NCI-H128 (cell line): ENCODE data around the gene WAS.
"Not testable (repeated sequence)": the region's sequence is repeated elsewhere in the genome, so short reads cannot be mapped to it uniquely, and the experiment has no call there.

ENCODE experiments used
- DNase-seq: peaks from one replicate; lab custom pipeline; 2025; ENCODE audit not compliant: unreplicated experiment; lab: John Stamatoyannopoulos, UW

Gene WAS

DNA sequence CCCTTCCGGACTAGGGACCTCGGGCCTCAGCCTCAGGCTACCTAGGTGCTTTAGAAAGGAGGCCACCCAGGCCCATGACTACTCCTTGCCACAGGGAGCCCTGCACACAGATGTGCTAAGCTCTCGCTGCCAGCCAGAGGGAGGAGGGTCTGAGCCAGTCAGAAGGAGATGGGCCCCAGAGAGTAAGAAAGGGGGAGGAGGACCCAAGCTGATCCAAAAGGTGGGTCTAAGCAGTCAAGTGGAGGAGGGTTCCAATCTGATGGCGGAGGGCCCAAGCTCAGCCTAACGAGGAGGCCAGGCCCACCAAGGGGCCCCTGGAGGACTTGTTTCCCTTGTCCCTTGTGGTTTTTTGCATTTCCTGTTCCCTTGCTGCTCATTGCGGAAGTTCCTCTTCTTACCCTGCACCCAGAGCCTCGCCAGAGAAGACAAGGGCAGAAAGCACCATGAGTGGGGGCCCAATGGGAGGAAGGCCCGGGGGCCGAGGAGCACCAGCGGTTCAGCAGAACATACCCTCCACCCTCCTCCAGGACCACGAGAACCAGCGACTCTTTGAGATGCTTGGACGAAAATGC is at the start of gene WAS:
Gene WAS (plus strand): TSS at position 389 of the 572 bp plus-strand sequence. CDS start 55 bp downstream, at position 444.
- DNase-seq: no peak

- no peak for DNase-seq
Observed at GRCh38 chrX:48636301-48636700, 47.3 kb upstream of the WAS start.

- no peak for DNase-seq
Observed at GRCh38 chrX:48636776-48637175, 46.8 kb upstream of the WAS start.

DNA sequence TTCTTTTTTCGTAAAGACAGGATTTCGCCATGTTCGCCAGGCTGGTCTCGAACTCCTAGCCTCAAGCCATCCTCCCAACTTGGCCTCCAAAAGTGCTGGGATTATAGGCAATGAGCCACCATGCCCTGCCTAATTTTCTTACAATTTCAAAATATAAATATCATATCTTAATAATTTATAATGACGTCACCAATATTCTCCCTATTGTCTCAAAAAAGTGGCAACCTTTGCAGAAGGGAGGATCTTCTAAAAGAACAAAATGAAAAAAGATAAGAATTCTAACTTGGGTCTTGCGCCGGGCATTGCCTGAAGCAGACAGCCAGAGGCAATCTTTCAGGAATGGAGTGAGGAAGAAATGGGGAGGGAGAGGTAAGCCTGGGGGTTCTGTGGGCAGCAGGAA is 37.9 kb upstream of the WAS start:
- no peak for DNase-seq

- peak; percentile 9 for DNase-seq
Observed at GRCh38 chrX:48648336-48648751, 35.3 kb upstream of the WAS start.

- no peak for DNase-seq
Observed at GRCh38 chrX:48649102-48649501, 34.5 kb upstream of the WAS start.

DNA sequence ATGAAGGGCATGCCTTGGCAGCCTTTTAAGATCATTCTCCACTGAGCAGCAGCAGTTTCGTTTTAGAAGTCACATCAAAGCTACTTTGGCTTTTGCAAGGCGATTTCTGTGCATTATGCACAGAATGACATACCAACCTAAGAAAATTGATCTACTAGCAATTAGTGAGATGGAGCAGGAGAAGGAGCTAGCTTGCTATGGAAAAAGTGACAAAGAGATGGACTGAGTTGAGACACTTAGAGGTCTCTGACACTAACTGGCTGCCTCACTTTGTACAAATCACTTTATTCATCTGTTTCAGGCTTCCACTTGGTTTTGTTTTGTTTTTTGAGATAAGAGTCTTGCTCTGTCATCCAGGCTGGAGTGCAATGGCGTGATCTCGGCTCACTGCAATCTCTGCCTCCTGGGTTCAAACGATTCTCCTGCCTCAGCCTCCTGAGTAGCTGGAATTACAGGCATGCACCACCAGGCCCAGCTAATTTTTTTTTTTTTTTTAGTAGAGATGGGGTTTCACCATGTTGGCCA is 31.5 kb upstream of the WAS start:
- DNase-seq: not testable (repeated sequence)

DNA sequence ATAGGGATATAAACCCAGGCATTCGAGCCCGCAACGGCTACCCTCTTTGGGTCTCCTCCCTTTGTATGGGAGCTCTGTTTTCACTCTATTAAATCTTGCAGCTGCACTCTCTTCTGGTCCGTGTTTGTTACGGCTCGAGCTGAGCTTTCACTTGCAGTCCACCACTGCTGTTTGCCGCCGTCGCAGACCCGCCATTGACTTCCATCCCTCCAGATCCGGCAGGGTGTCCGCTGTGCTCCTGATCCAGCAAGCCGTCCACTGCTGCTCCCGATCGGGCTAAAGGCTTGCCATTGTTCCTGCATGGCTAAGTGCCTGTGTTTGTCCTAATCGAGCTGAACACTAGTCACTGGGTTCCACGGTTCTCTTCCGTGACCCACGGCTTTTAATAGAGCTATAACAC is 28.9 kb upstream of the WAS start:
- DNase-seq: not testable (repeated sequence)

- DNase-seq: not testable (repeated sequence)
Observed at GRCh38 chrX:48659686-48660085, 23.9 kb upstream of the WAS start.

- no peak for DNase-seq
Observed at GRCh38 chrX:48663241-48663640, 20.4 kb upstream of the WAS start.

DNA sequence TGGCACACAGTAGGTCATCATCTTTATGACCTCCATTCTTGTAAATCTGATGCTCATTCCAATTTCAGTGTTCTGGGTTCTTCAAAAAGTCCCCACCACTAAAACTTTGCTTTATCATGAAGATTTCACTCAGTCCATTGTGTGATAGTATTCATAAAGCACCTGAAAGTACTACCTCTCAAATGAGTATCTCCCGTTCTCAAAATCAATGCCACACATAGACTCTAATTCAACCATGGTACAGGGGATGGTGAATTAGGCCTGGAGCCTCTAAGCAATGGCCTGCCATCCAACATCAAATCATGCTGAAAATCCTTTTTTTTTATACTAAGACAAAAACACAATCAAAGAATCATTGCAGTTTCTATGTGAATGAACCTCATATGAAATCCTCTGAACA is 19.4 kb upstream of the WAS start:
- no peak for DNase-seq

DNA sequence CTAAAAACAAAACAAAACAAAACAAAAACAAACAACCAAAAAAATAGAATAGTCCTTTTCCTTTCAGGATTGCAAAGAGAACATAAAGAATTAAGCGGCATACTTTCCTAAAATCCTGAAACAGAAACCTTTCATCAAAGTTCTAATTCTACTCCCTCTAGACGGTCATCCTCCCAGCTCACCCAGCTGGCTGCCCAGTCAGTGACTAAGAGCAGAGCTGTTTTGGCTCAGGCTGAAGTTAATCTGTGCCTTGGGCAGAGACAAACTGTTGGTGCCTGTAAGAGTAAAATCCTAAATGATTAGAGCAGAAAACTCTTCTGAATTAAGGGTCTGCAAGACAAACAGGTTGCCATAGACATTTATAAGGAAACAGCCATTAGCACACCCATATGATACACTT is 17.6 kb upstream of the WAS start:
- no peak for DNase-seq

- no peak for DNase-seq
Observed at GRCh38 chrX:48666649-48667048, 16.9 kb upstream of the WAS start.

DNA sequence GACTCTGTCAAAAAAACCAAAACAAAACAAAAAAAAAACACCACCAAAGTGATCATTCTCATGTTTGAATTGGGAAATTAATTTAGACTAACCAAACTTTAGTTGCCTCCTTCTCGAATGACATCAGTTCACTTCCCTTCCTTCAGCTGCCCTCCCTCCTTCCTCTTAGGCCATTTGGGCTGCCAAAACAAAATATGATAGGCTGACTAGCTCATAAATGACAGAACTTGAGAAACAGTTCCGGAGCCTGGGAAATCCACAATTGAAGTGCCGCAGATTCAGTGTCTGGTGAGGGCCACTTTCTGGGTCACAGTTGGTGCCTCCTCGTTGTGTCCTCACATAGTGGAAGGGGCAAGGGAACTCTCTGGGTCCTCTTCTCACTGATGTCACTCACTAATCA is 16.1 kb upstream of the WAS start:
- DNase-seq: no peak

DNA sequence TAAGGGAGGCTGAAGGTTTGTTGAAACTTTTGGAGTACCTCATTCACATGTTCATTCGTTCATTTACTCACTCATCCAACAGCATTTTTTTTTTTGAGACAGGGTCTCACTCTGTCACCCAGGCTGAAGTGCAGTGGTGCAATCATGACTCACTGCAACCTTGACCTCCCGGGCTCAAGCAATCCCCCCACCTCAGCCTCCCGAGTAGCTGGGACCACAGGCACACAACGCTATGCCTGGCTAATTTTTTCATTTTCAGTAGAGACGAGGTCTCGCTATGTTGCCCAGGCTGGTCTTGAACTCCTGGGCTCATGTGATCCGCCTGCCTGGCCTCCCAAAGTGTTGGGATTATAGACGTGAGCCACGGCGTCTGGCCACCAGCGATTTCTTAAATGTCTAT is 15.4 kb upstream of the WAS start:
- not testable (repeated sequence) for DNase-seq

GRCh38 chrX:48676106-48676892 is 7.3 kb upstream of the WAS start:
- peak; percentile 73 for DNase-seq

- no peak for DNase-seq
Observed at GRCh38 chrX:48676893-48677270, 6.7 kb upstream of the WAS start.

DNA sequence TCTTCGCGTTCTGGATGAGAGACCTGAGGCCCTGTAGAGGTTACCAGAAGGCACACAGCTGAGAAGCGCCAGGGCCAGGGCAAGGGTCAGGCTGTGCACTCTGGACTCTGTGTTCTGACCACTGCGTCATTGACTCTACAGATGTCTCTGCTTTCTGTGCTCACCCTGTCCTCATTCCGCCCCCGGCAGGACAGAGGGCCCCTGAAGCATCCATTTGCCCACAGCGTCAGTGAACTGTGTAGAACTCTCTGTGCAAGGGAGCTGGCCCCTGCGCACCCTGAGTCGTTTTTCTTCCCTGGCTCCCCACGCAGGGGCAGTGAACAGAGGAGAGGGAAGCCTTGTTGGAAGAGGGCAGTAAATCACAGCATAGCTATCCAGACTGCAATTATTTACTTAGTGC is 6.1 kb upstream of the WAS start:
- no peak for DNase-seq

DNA sequence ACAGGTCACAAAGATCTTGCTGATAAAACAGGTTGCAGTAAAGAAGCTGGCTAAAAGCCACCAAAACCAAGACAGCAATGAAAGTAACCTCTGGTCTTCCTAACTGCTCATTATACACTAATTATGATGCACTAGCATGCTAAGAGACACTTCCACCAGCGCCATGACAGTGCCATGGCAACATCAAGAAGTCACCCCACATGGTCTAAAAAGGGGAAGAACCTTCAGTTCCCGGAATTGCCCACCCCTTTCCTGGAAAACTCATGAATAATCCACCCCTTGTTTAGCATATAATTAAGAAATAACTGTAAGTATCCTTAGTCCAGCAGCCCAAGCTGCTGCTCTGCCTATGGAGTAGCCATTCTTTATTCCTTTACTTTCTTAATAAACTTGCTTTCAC is 3.1 kb upstream of the WAS start:
- DNase-seq: not testable (repeated sequence)

GRCh38 chrX:48680925-48681324 is 2.7 kb upstream of the WAS start:
- not testable (repeated sequence) for DNase-seq

- DNase-seq: no peak
Observed at GRCh38 chrX:48681539-48682183, 1.9 kb upstream of the WAS start.

DNA sequence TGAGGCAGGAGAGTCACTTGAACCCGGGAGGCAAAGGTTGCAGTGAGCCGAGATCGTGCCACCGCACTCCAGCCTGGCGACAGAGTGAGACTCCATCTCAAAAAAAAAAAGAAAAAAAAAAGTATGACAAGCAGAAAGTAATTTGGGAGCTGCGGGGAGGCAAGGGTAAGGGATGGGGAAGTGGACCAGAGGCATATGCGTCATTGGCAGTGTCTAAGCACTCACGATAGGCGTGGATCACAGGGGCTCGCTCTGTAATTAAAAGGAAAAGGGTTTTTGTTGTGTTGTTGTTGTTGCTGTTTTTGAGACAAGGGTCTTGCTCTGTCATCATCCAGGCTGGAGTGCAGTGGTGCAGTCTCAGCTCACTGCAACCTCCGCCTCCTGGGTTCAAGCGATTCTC is 804 bp upstream of the WAS start:
- DNase-seq: not testable (repeated sequence)
